Ovary (tissue), 3 donors: ENCODE measurements around the gene UAP1L1.

Source experiments
- CTCF ChIP-seq, 3 donors: fragments of 450-650 bp in 2 of 3; fragments of 200-600 bp in 1 of 3; IDR thresholded peaks; one replicate each; pipeline versions ENCODE4 v1.5.1 to v1.8.0; 2016 to 2022; ENCODE audit warnings: antibody characterized with exemption in 3 of 3, mild to moderate bottlenecking in 1 of 3
- EP300 ChIP-seq: sonication (generic); formaldehyde crosslinking; IDR thresholded peaks from one replicate; pipeline ENCODE4 v1.6.1; 2017; ENCODE audit warnings: antibody characterized with exemption
- POLR2A ChIP-seq: fragments of 450-650 bp; IDR thresholded peaks from one replicate; pipeline ENCODE4 v1.6.1; 2017; ENCODE audit warnings: antibody characterized with exemption, mild to moderate bottlenecking, moderate library complexity
- donor health status: DM: no; HTN: no; CAD: no.

GRCh38 chr9:137095664-137096517 lies 18.6 kb downstream of the UAP1L1 start:
- TF ChIP-seq CTCF (IDR thresholded peaks at IDR 0.05) = no peak
- no peak for TF ChIP-seq POLR2A
- TF ChIP-seq EP300 = no peak
